HEK293T (cell line): ENCODE measurements around the gene C14orf132.

Source experiments
- BHLHE40 ChIP-seq: fragments of 450-650 bp; IDR thresholded peaks from 2 replicates; pipeline ENCODE4 v1.6.1; 2016; ENCODE audit warnings: mild to moderate bottlenecking, moderate library complexity, borderline replicate concordance
- ELF4 ChIP-seq: fragments of 450-650 bp; IDR thresholded peaks from 2 replicates; pipeline ENCODE4 v1.6.1; 2017; ENCODE audit warnings: antibody characterized with exemption
- FOXA1 ChIP-seq: fragments of 450-650 bp; IDR thresholded peaks from 2 replicates; pipeline ENCODE4 v1.6.1; 2016; ENCODE audit warnings: mild to moderate bottlenecking
- HDGF ChIP-seq: fragments of 450-650 bp; IDR thresholded peaks from 2 replicates; pipeline ENCODE4 v1.6.1; 2017; ENCODE audit warnings: antibody characterized with exemption, borderline replicate concordance
- L3MBTL2 ChIP-seq: fragments of 450-650 bp; conservative IDR thresholded peaks from 2 replicates; pipeline ENCODE4 v1.6.1; 2016; ENCODE audit warnings: mild to moderate bottlenecking
- SP1 ChIP-seq: fragments of 450-650 bp; IDR thresholded peaks from 2 replicates; pipeline ENCODE4 v1.6.1; 2017
- SUZ12 ChIP-seq: fragments of 450-650 bp; IDR thresholded peaks from 2 replicates; pipeline ENCODE4 v1.6.1; 2016; ENCODE audit warnings: mild to moderate bottlenecking
- ZNF384 ChIP-seq: fragments of 450-650 bp; IDR thresholded peaks from 2 replicates; pipeline ENCODE4 v1.6.1; 2016

GRCh38 chr14:96134508-96134907, 95.3 kb downstream of the C14orf132 start:
- TF ChIP-seq SUZ12 (no peak), ELF4 (no peak), SP1 (no peak), L3MBTL2 (no peak), BHLHE40 (no peak), ZNF384 (no peak), HDGF (no peak), FOXA1 (no peak)
